HS-5 (cell line): ENCODE data around the gene GFRAL.
"Not testable (repeated sequence)": the region's sequence is repeated elsewhere in the genome, so short reads cannot be mapped to it uniquely, and the experiment has no call there.

ENCODE experiments used
- DNase-seq: peaks from one replicate; pipeline ENCODE4 v3.0.0-alpha.2; 2012; ENCODE audit warnings: low read depth

Gene GFRAL

GRCh38 chr6:55327169-55327568, at the start of gene GFRAL:
Gene GFRAL (plus strand): TSS chr6:55327469. CDS start chr6:55327555, 86 bp downstream.
- DNase-seq: no peak

GRCh38 chr6:55277646-55278045, 49.6 kb upstream of the GFRAL start:
- DNase-seq: no peak

DNA sequence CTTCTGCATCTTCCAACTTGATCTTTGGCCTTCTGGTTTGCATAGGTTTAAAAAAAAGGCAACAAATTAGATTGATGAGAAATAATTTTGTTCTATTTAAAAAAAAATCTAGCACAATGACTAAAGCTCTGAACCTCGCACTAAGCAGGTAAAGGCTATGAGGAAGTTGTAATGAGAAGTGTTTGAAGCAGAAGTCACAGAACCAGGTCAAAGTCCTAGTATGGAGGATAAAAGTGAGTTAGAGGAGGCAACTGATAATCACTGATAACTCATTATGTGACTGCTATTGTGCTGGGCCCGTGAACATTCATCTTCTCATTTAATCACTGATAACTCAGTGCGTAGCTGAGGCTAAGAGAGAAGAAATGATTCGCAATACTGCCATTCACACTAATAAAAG, 46.1 kb upstream of the GFRAL start:
- DNase-seq: no peak

GRCh38 chr6:55282115-55282514, 45.2 kb upstream of the GFRAL start:
- no peak for DNase-seq

DNA sequence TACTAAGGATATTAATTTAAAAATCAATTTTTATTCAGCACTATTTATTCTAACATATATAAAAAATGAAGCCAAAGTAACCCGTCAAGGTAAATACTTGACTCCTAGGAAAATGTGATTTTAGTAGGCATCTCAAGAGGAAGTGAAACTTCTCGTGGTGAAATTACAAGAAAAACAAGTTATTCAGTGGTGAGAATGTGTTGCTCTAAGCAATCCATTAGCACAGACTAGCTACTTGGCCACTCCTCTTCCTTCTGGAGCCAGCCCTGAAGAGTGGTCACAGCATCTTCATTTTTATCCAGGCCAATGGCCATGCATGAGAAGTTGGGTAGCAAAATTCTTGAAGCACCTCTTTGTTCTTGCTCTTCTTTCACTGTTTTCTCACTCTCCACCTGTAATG, 40.4 kb upstream of the GFRAL start:
- DNase-seq: no peak

GRCh38 chr6:55290736-55291135, 36.5 kb upstream of the GFRAL start:
- DNase-seq: no peak

- DNase-seq: peak; percentile 2
These were observed 34.2 kb upstream of the GFRAL start for GRCh38 chr6:55293116-55293515.

DNA sequence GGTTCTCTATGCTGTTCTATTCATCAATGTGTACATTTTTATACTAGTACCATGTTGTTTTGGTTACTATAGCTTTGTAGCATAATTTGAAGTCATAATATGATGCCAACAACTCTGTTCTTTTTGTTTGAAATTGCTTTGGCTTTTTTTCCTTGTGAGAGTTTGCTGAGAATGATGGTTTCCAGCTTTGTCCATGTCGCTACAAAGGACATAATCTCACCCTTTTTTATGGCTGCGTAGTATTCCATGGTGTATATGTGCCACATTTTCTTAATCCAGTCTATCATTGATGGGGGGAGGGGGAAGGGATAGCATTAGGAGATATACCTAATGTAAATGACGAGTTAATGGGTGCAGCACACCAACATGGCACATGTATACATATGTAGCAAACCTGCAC, 30.1 kb upstream of the GFRAL start:
- DNase-seq: not testable (repeated sequence)

DNA sequence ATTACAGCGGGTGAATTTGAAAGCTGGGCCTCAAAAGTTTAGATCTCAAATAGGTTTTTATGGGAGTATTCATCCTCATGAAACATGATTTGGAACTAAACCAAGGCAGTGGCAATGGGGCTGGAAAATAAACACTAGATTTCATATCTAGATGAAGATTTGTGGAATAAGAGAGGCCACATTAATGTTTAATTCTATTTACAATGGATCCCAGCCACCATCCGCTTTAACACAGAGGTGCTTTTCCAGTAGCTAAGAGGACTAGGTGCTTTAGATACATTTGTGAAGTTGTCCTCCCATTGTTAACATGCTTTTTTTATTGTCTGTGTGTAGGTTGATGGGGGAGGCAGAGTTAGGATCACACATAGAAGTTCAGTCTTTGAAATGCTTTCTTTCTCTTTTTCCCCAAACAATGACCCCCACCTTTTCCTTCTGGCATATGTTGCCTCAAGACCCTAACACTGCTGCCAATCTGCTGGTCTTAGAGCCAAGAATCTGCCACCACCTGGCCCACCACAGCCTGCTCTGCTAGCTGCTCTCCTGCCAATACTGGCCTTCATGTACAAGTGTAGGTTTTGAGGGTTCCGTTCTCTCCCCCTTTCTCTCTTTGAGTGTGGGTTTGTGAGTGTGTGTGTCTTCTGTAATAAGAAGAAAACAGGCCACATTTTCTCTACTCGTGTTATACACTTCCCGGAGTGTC, 27.8 kb upstream of the GFRAL start:
- no peak for DNase-seq

GRCh38 chr6:55304747-55305146, 22.5 kb upstream of the GFRAL start:
- no peak for DNase-seq

GRCh38 chr6:55319961-55320695, 7.1 kb upstream of the GFRAL start:
- DNase-seq: no peak

GRCh38 chr6:55320696-55321086, 6.6 kb upstream of the GFRAL start:
- DNase-seq: no peak

DNA sequence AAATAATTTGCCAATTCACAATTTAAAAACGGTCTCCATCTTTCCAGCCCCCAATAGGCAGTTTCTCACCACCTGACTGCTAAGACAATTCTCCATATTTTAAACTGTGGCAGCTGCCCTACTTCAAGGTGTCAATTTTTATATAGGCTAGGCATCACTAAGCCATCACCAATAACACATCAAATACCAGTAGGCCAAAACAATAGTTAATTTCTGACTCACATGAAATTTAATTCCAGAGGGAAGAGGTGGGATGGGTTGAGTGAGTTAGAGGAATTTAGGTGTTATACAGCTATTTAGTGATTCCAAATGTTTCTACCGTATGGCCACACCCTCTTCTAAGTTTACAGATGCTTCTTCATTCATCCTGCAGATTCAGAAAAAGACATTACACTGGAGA, 49.9 kb downstream of the GFRAL start:
- no peak for DNase-seq

- no peak for DNase-seq
These were observed 52.2 kb downstream of the GFRAL start for GRCh38 chr6:55379471-55379870.

- DNase-seq: peak; percentile 53
These were observed 52.6 kb downstream of the GFRAL start for GRCh38 chr6:55379895-55380294.

- DNase-seq: peak; percentile 54
These were observed 60.9 kb downstream of the GFRAL start for GRCh38 chr6:55388211-55388610.

- DNase-seq: no peak
These were observed 68.6 kb downstream of the GFRAL start for GRCh38 chr6:55395871-55396270.

DNA sequence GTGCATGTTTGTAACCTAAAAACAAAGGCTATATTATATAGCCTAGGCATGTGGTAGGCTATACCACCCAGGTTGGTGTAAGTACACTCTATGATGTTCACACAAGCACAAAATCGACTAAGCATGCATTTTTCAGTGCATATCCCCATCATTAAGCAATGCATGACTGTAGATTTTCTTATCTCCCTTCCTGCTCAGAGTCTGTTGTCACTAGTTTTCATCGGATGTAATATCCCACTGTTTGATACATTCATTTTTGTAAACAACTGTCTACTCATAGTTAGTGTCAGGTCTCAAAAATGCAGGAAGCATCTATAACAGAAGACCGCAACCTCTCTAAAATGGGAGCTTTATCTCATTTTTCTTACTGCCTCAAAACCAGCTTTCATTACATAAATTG, 70.7 kb downstream of the GFRAL start:
- peak; percentile 42 for DNase-seq

GRCh38 chr6:55399351-55399750, 72.1 kb downstream of the GFRAL start:
- DNase-seq: no peak

GRCh38 chr6:55405474-55406235, 78.4 kb downstream of the GFRAL start:
- DNase-seq: no peak

DNA sequence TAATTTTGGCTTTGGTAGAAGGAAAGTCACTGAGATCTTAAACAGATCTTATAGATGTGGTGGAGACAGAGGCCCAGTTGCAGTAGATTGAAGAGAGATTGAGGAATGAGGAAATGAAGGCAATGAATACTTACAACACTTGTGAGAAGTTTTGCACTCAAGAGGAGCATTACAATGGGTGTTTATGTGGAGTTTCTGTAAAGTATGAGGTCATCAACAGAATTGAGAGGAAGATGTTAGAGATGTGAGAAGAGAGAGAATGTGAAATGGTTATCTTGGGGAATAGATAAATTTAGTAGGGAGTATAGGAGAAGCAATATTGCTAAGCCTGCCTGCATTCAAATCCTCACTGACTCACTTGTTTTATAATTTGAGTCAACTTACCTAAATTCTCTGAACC, 83.4 kb downstream of the GFRAL start:
- no peak for DNase-seq

DNA sequence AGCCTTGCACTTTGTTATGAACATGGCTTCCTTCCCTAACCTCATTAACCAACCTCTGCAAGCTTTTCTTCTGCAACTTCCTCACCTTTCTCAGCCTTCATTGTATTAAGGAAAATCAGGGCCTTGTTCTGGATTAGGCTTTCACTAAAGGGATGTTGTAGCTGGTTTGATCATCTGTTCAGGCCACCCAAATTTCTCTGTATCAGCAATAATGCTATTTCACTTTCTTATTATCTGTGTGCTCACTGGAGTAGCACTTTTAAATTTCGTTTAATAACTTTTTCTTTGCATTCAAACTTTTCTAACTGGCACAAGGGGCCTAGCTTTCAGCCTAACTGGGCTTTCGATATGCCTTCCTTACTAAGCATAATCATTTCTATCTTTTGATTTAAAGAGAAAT, 96.7 kb downstream of the GFRAL start:
- DNase-seq: no peak
